Measurements from ENCODE around the gene BRINP2.

Gene BRINP2

GRCh38 chr1:177270863-177271262, 100.1 kb downstream of the BRINP2 start:
- no peak for DNase-seq (ENCODE audit: low read depth)

GRCh38 chr1:177273141-177273540, 102.4 kb downstream of the BRINP2 start:
- DNase-seq (ENCODE audit: low read depth): no peak

- DNase-seq (ENCODE audit: low read depth): no peak
These were observed 104.0 kb downstream of the BRINP2 start for GRCh38 chr1:177274687-177275211.

DNA sequence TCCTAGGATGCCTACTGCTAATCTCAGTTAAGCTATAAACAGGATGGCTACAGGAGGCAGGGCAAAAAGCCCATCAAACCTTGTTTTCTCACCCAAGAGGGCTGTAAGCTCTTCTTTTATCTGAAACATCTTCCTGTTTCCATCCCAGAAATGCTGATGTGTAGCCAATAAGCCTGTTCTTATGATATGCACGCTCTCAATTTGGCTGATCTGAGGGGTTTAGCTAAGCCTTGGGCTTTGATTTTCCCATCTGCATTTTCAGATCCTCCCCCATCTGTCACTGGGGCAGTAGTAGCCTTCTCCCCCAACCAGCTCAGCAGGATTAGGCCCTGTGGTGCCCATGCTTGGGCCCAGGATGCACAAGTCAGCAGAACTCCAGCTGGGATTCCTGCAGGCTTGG, 105.0 kb downstream of the BRINP2 start:
- DNase-seq (ENCODE audit: low read depth): no peak

DNA sequence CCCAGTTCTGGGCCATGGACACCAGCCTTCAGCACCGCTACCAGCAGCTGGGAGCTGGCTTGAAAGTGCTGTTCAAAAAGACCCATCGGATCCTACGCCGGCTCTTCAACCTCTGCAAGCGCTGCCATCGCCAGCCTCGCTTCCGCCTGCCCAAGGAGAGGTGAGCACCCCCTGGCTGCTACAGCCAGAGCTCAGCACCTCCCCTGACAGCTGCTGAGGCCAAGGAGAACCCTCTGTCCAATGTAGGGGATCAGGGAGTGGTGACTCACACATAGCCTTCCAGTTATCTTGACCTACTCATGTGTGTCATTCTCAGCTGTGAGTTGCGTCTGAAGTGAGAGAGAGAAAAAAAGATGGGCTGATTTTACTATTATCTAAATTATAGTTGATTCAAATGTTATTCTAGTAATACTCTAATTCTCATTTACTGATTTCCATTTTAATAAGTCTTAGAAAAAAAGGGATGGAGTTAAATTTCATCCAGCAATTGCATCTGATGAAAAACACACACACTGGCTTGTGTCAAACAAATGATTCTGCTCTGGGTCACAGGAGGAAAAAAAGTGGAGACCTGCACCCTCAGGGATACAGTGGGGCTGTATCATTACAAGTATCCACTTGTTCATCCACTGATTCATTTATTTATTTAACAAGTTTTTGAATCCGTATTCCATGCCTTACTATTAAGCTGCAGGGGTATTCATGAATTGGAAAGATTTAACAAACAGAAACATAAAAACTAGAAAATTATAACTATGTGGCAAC, 108.0 kb downstream of the BRINP2 start:
- no peak for DNase-seq (ENCODE audit: low read depth)

DNA sequence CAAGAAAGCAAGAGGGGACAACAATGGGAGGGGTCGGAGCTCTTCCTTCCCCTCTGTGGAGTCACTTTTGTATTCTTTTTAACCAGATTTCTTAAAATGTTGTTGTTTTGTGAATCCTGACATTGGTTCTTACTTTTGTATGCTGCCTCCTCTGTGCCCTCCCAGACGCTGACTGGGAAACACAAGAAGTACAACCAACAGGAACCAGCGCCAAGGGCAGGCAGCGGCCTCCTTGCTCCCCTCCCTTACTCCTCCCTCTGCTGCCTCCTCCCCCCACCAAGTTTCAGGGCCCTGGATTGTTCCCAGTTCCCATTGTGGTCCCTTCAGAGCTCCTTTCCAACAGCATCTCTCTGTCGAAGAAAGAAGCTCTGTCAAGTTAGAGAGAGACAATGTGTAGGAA, 111.1 kb downstream of the BRINP2 start:
- DNase-seq (ENCODE audit: low read depth): no peak

DNA sequence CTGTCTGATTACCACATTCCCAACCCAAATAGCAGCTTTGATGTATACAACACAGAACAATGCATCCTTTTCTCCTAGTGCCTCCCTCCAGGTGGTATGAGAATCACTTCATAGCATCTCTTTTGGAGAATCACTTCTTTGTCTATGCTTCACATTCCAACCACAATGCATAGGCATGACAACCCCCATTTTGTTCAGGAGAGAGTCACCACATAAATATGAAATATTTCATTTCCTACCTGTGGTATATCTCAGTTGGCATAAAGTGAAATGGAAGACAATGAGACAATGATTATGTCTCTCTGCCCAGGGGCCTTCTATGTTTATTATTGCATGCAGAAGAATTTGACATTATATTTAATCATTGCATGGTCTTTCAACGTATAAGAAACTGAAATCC, 112.2 kb downstream of the BRINP2 start:
- no peak for DNase-seq (ENCODE audit: low read depth)

GRCh38 chr1:177283380-177283779, 112.6 kb downstream of the BRINP2 start:
- no peak for DNase-seq (ENCODE audit: low read depth)

DNA sequence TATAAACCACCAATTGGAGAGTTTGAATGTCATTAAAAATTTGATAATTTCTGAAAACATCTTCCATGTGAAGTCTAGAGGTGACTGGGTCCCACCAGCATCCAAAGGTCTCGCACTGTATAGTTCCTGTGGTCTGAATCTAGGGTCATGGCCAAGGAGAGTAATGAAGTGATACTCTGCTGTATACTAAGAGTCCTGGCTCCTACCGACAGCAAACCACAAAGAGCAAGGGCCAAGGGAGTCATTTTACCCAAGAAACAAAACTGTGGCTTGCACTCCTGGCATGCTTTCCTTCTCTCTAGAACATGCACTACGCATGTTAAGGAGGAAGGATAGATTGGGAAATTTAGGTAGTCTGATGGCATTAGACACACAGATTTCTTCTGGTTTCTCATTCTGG, 115.6 kb downstream of the BRINP2 start:
- no peak for DNase-seq (ENCODE audit: low read depth)

- no peak for DNase-seq (ENCODE audit: low read depth)
These were observed 116.5 kb downstream of the BRINP2 start for GRCh38 chr1:177287270-177287669.

DNA sequence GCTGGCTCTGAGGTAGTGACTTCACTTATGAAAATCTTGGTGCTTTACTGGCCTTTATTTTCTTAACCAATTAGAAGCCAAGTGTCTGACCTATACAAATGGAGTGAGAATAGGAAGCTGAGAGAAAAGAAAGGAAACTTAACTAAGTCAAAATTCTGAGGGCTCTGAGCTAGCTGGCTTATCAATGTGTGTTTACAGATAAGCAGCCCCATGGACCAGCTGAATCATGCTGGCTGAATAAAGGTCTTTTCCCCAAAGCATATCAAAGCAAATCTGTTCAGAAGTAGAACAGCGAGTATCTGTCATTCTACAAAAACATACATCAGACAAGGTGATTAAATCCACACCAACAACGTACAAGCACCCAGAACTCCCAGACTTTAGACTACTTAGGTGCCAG, 117.2 kb downstream of the BRINP2 start:
- DNase-seq (ENCODE audit: low read depth): no peak

- no peak for DNase-seq (ENCODE audit: low read depth)
These were observed 118.8 kb downstream of the BRINP2 start for GRCh38 chr1:177289532-177289931.

DNA sequence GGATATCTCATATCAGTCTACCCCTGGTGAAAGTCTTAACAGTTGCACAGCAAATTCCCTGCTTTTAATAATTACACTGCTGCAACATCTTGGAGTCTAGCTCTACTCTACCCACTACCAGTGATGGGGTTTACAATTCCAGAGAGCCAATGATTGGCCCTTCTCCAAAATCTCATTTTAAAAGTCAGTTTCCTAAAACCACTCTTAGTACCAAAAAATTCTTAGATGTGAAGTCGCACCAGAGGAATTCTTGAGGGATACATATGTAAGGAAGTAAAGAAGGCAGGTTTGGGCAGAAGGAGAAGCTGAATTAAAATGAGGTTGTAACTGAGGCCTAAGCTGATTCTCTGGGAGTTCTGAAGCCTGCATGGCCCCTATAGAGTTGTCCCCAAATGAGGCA, 129.7 kb downstream of the BRINP2 start:
- no peak for DNase-seq (ENCODE audit: low read depth)

- DNase-seq (ENCODE audit: low read depth): no peak
These were observed 130.8 kb downstream of the BRINP2 start for GRCh38 chr1:177301425-177302124.

DNA sequence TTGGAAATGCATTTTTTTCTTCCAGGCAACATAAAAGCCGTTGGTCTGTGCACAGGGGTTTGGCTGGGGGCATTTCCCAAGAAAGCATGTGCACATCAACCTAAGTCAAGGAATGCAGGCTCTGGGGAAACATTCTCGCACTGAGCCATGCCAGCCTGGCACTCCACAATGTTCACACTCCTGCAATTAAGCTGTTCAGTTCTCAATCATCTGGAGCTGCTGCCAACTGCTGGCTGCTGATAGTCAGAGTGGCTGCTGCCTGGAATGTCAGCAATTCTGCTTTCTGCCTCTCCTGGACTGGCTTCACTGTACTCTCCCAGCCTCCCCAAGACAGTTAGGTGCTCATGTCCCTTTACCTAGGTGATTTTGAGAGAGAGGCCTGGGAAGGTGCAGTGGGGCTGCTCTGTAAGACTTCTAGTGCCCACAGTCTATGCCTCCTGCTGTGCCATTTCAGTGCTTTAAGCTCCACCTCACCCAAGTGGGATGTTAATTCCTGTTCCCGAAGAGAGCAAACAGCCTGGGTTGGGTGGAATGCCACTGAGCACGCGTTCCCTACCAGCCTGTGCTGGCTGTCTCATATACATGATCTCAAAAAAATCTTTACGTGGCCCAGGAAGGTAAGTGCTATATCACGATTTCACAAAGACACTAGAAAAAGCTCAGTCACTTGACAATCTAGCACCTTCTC, 131.7 kb downstream of the BRINP2 start:
- DNase-seq (ENCODE audit: low read depth): no peak

GRCh38 chr1:177305040-177306018, 134.6 kb downstream of the BRINP2 start:
- no peak for DNase-seq (ENCODE audit: low read depth)

GRCh38 chr1:177306019-177306415, 135.3 kb downstream of the BRINP2 start:
- no peak for DNase-seq (ENCODE audit: low read depth)

DNA sequence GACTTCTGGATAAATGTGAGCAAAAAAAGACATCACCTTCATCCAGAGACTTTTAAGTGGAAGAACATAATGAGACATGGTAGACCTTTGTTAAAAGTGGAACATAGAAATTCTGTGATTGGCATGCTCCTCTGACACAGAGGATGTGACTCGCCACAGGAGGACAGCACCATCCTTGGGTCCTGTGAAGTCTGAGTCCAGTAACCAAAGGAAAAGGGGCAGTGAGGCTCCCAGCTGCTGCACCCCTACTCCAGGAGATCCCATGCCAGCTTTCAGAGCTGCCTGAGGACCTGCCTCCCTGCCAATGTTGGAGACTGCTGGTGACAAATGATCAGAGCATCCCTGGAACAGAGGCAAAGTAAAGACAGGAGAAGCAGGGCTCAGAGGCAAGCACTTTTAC, 136.2 kb downstream of the BRINP2 start:
- no peak for DNase-seq (ENCODE audit: low read depth)

DNA sequence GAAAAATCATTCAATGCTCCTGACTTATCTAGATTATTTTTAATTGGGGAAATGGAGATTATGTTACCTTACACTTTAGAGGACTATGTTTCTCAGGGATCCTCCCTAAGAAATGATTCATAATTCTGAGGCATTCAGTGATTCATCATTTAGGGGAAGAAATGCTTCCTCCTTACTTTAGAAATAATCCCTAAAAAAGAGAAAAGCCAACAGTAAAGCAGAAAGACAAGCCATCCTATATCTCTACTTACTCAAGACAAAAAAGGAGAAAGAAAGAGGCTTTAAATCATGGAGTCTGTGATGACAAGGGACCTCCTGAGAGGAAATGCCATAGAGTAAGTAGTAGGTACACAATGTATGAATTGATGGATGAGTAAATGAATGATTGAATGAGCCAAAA, 137.0 kb downstream of the BRINP2 start:
- DNase-seq (ENCODE audit: low read depth): no peak

- DNase-seq (ENCODE audit: low read depth): no peak
These were observed 139.1 kb downstream of the BRINP2 start for GRCh38 chr1:177309880-177310279.

GRCh38 chr1:177310326-177310725, 139.6 kb downstream of the BRINP2 start:
- no peak for DNase-seq (ENCODE audit: low read depth)

GRCh38 chr1:177311111-177311510, 140.4 kb downstream of the BRINP2 start:
- DNase-seq (ENCODE audit: low read depth): no peak
